GM19438 (cell line): ENCODE measurements around the gene RNU1-4.
"Not testable (repeated sequence)": the region's sequence is repeated elsewhere in the genome, so short reads cannot be mapped to it uniquely, and the experiment has no call there.

Experiments
- ATAC-seq: cut with Tn5 transposase; IDR thresholded peaks from one replicate; pipeline ENCODE4 v1.9.1; 2021; ENCODE audit warnings: low read depth; ENCODE audit not compliant: unreplicated experiment

RNU1-4 gene

GRCh38 chr1:16707130-16708093 is 32.9 kb upstream of the RNU1-4 start:
- not testable (repeated sequence) for ATAC-seq

- ATAC-seq: not testable (repeated sequence)
Observed at GRCh38 chr1:16708704-16709103, 31.6 kb upstream of the RNU1-4 start.

- ATAC-seq: peak; percentile 53
Observed at GRCh38 chr1:16709659-16710087, 30.6 kb upstream of the RNU1-4 start.

- ATAC-seq: not testable (repeated sequence)
Observed at GRCh38 chr1:16710618-16711017, 29.7 kb upstream of the RNU1-4 start.

- ATAC-seq: not testable (repeated sequence)
Observed at GRCh38 chr1:16712131-16712530, 28.2 kb upstream of the RNU1-4 start.

- ATAC-seq: not testable (repeated sequence)
Observed at GRCh38 chr1:16712582-16712981, 27.7 kb upstream of the RNU1-4 start.

GRCh38 chr1:16712984-16713383 is 27.3 kb upstream of the RNU1-4 start:
- not testable (repeated sequence) for ATAC-seq

GRCh38 chr1:16713480-16713879 is 26.8 kb upstream of the RNU1-4 start:
- not testable (repeated sequence) for ATAC-seq

GRCh38 chr1:16716691-16717335 is 23.5 kb upstream of the RNU1-4 start:
- no peak for ATAC-seq

GRCh38 chr1:16717336-16718098 is 22.8 kb upstream of the RNU1-4 start:
- ATAC-seq: no peak

GRCh38 chr1:16718099-16718907 is 22.0 kb upstream of the RNU1-4 start:
- ATAC-seq: not testable (repeated sequence)

GRCh38 chr1:16718908-16719533 is 21.3 kb upstream of the RNU1-4 start:
- no peak for ATAC-seq

GRCh38 chr1:16719571-16720350 is 20.6 kb upstream of the RNU1-4 start:
- ATAC-seq: no peak

- no peak for ATAC-seq
Observed at GRCh38 chr1:16720351-16721223, 19.7 kb upstream of the RNU1-4 start.

GRCh38 chr1:16721871-16722641 is 18.3 kb upstream of the RNU1-4 start:
- ATAC-seq: no peak

GRCh38 chr1:16724718-16725438 is 15.4 kb upstream of the RNU1-4 start:
- ATAC-seq: no peak
